Measurements from ENCODE around the gene BACE1-AS.
"Not testable (repeated sequence)": the region's sequence is repeated elsewhere in the genome, so short reads cannot be mapped to it uniquely, and the experiment has no call there.

The BACE1-AS gene

DNA sequence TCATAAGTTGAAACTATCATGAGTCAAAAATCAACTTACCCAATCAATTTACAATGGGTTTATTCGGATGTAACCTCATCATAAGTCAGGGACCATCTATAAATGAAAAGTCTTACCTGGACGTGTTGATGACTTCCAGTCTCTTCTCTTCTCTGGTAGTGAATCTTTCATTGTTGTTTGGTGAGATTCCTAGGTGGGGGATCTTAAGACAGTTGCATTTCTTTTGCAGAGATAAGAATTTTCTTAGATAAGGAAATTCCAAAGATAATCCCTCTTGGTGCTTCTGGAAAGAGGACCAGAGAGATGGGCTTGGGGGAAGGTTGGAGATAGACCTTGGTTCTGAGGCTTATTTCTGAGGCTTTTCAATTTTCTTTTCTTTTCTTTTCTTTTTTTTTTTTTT, 21.3 kb upstream of the BACE1-AS start:
- Histone ChIP-seq H3K36me3 (ENCODE audit: control insufficient read depth, low read length) (no peaks in the 10 kb centered on the region), H3K9me2 (replicated peaks; ENCODE audit: control insufficient read depth, low read length) (no peaks in the 10 kb centered on the region), H3K4me2 (ENCODE audit: low read length) (no peak overlapping the region), H3K27ac (ENCODE audit: low read depth, low read length) (no peak overlapping the region), H3K4me1 (ENCODE audit: control insufficient read depth, low read length) (no peaks in the 10 kb centered on the region), H3K9me3 (ENCODE audit: control insufficient read depth, insufficient read depth, low read length) (no peaks in the 10 kb centered on the region), H4K20me1 (ENCODE audit: control insufficient read depth, insufficient read depth, low read depth, low read length) (no peaks in the 10 kb centered on the region), H3K79me2 (ENCODE audit: control insufficient read depth, low read length) (no peaks in the 10 kb centered on the region), H3K4me3 (ENCODE audit: low read length) (no peak overlapping the region), H3K27me3 (ENCODE audit: control insufficient read depth, low read length) (no peaks in the 10 kb centered on the region), H3F3A (ENCODE audit: control insufficient read depth, insufficient read depth) (no peaks in the 10 kb centered on the region)
- no peak for TF ChIP-seq EZH2phosphoT487 (IDR thresholded peaks at IDR 0.05; ENCODE audit: borderline replicate concordance, low read length)
- TF ChIP-seq, protein P1, sequence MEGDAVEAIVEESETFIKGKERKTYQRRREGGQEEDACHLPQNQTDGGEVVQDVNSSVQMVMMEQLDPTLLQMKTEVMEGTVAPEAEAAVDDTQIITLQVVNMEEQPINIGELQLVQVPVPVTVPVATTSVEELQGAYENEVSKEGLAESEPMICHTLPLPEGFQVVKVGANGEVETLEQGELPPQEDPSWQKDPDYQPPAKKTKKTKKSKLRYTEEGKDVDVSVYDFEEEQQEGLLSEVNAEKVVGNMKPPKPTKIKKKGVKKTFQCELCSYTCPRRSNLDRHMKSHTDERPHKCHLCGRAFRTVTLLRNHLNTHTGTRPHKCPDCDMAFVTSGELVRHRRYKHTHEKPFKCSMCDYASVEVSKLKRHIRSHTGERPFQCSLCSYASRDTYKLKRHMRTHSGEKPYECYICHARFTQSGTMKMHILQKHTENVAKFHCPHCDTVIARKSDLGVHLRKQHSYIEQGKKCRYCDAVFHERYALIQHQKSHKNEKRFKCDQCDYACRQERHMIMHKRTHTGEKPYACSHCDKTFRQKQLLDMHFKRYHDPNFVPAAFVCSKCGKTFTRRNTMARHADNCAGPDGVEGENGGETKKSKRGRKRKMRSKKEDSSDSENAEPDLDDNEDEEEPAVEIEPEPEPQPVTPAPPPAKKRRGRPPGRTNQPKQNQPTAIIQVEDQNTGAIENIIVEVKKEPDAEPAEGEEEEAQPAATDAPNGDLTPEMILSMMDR (IDR thresholded peaks at IDR 0.05; ENCODE audit: low read depth, low read length, poor library complexity, severe bottlenecking), result no peak

DNA sequence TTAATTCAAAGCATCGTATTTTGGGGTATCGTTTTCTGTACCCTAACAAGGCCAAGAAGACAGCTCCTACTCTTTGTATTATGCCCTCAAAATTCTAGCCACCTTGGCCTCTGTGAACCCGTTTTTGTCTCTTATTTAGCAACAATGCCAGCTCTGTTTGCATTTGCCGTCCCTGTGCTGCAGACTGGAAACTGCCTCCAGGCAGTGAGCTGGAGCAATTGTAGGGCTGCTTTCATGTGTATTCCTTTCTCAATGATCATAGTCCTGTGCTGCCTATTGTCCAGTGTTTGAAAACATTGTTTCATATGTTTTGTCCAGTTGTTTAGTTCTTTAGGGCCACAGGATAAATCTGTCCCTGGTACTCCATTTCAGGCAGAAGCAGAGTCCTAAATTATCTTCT, 19.9 kb upstream of the BACE1-AS start:
- Histone ChIP-seq H3K4me3 (ENCODE audit: low read length) (no peak overlapping the region), H3K27me3 (ENCODE audit: control insufficient read depth, low read length) (no peaks in the 10 kb centered on the region), H4K20me1 (ENCODE audit: control insufficient read depth, insufficient read depth, low read depth, low read length) (no peaks in the 10 kb centered on the region), H3K79me2 (ENCODE audit: control insufficient read depth, low read length) (no peaks in the 10 kb centered on the region), H3K27ac (ENCODE audit: low read depth, low read length) (no peak overlapping the region), H3K4me2 (ENCODE audit: low read length) (no peak overlapping the region), H3K9me3 (ENCODE audit: control insufficient read depth, insufficient read depth, low read length) (no peaks in the 10 kb centered on the region), H3K36me3 (ENCODE audit: control insufficient read depth, low read length) (no peaks in the 10 kb centered on the region), H3F3A (ENCODE audit: control insufficient read depth, insufficient read depth) (no peaks in the 10 kb centered on the region), H3K4me1 (ENCODE audit: control insufficient read depth, low read length) (no peaks in the 10 kb centered on the region), H3K9me2 (replicated peaks; ENCODE audit: control insufficient read depth, low read length) (no peaks in the 10 kb centered on the region)
- TF ChIP-seq, protein P1 (IDR thresholded peaks at IDR 0.05; ENCODE audit: low read depth, low read length, poor library complexity, severe bottlenecking), result no peak
- TF ChIP-seq EZH2phosphoT487 (IDR thresholded peaks at IDR 0.05; ENCODE audit: borderline replicate concordance, low read length), result no peak

DNA sequence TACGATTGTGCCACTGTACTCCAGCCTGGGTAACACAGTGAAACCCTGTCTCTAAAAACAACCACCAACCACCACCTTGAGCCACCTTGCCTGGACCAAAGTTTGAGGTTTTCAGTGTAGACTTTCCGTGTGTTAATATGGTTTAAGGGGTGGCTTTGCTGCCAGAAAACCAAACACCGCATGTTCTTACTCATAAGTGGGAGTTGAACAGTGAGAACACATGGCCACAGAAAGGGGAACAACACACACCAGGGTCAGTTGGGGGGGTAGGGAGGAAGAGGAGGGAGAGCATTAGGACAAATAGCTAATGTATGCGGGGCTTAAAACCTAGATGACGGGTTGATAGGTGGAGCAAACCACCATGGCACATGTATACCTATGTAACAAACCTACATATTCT, 19.0 kb upstream of the BACE1-AS start:
- not testable (repeated sequence) for H3F3A ChIP-seq (ENCODE audit: control insufficient read depth, insufficient read depth); H3K4me1 ChIP-seq (ENCODE audit: control insufficient read depth, low read length); H3K9me3 ChIP-seq (ENCODE audit: control insufficient read depth, insufficient read depth, low read length); H3K79me2 ChIP-seq (ENCODE audit: control insufficient read depth, low read length); H3K4me2 ChIP-seq (ENCODE audit: low read length); H3K36me3 ChIP-seq (ENCODE audit: control insufficient read depth, low read length); H3K27me3 ChIP-seq (ENCODE audit: control insufficient read depth, low read length); H3K4me3 ChIP-seq (ENCODE audit: low read length); H4K20me1 ChIP-seq (ENCODE audit: control insufficient read depth, insufficient read depth, low read depth, low read length); H3K9me2 ChIP-seq (replicated peaks; ENCODE audit: control insufficient read depth, low read length); H3K27ac ChIP-seq (ENCODE audit: low read depth, low read length)

DNA sequence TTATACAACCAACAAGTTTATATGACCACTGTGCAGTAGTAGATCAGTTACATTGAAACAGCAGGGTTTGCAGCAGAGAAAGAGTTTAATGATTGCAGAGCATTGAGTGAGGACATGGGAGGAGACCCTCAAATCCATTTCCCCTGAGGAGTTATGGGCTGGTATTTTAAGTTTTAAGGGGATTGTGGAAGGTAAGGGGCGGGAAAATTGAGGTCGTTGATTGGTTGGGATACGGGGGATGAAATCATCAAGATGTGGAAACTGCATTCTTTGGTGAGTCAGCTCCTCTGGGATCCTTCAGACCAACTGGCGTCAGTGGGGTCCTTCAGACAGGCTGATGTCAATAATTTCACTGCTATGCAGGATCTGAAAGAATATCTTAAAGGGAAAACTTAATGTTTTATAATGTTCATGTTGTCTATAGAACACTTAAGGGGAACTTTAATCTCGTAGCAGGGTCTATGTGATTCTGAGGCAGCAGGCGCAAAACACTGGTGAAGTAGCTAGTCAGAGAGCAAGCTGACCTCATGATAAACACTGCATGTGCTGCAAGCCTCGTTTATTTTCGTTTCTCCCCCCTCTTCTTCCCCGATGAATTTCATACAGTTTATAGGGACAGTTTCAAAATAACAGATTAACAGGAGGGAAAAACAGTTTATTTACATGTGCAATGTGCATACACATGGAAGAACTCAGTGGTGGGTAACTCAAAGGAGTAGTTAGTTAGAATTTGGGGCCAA, 17.4 kb upstream of the BACE1-AS start:
- Histone ChIP-seq H3K9me2 (replicated peaks; ENCODE audit: control insufficient read depth, low read length) (no peaks in the 10 kb centered on the region), H3K4me3 (ENCODE audit: low read length) (no peak overlapping the region), H3K4me1 (ENCODE audit: control insufficient read depth, low read length) (no peaks in the 10 kb centered on the region), H4K20me1 (ENCODE audit: control insufficient read depth, insufficient read depth, low read depth, low read length) (no peaks in the 10 kb centered on the region), H3K9me3 (ENCODE audit: control insufficient read depth, insufficient read depth, low read length) (no peaks in the 10 kb centered on the region), H3K27ac (ENCODE audit: low read depth, low read length) (no peak overlapping the region), H3K79me2 (ENCODE audit: control insufficient read depth, low read length) (no peaks in the 10 kb centered on the region), H3F3A (ENCODE audit: control insufficient read depth, insufficient read depth) (no peaks in the 10 kb centered on the region), H3K4me2 (ENCODE audit: low read length) (no peak overlapping the region), H3K36me3 (ENCODE audit: control insufficient read depth, low read length) (no peaks in the 10 kb centered on the region), H3K27me3 (ENCODE audit: control insufficient read depth, low read length) (no peaks in the 10 kb centered on the region)
- TF ChIP-seq EZH2phosphoT487 (IDR thresholded peaks at IDR 0.05; ENCODE audit: borderline replicate concordance, low read length), result no peak
- TF ChIP-seq, protein P1 (IDR thresholded peaks at IDR 0.05; ENCODE audit: low read depth, low read length, poor library complexity, severe bottlenecking), result no peak

Data from DOHH2 (cell line).